HG03097 (cell line): ENCODE data around the gene SLC7A8.
"Not testable (repeated sequence)": the region's sequence is repeated elsewhere in the genome, so short reads cannot be mapped to it uniquely, and the experiment has no call there.

Experiments used
- ATAC-seq: cut with Tn5 transposase; IDR thresholded peaks from one replicate; pipeline ENCODE4 v1.9.1; 2021; ENCODE audit not compliant: unreplicated experiment, low FRiP score

Gene SLC7A8

DNA sequence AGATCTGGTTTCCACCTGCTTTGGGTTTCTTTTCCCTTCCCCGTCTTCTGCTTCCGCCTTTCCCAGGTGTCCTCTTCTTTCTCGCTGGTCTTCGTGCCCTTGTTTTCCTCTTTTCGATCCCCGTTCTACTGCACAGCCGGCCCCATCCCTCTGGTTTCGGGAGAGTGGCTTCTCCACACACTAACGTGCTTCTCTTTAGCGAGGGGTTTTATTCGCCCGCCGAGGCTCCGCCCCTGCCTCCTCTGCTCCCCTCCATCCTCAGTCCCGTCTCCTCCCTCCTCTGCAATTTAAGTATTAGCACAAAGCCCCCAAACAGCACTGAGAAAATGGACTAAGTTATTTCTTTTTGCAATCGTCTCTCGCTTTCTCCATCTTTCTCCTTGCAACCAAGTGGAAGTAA, at the start of gene SLC7A8:
SLC7A8 (minus strand) TSS at position 182 of the 400 bp plus-strand sequence. CDS start 746 bp downstream, outside the sequence.
- ATAC-seq, result no peak

DNA sequence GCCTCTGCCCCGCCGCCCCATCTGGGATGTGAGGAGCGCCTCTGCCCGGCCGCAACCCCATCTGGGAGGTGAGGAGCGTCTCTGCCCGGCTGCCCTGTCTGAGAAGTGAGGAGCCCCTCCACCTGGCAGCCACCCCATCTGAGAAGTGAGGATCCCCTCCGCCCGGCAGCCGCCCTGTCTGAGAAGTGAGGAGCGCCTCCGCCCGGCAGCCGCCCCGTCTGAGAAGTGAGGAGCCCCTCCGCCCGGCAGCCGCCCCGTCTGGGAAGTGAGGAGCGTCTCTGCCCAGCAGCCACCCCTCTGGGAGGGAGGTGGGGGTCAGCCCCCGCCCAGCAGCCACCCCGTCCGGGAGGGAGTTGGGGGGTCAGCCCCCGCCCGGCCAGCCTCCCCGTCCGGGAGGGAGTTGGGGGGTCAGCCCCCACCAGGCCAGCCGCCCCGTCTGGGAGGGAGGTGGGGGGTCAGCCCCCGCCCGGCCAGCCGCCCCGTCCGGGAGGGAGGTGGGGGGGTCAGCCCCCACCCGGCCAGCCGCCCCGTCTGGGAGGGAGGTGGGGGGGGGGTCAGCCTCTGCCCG, 48.9 kb upstream of the SLC7A8 start:
- ATAC-seq, result not testable (repeated sequence)

DNA sequence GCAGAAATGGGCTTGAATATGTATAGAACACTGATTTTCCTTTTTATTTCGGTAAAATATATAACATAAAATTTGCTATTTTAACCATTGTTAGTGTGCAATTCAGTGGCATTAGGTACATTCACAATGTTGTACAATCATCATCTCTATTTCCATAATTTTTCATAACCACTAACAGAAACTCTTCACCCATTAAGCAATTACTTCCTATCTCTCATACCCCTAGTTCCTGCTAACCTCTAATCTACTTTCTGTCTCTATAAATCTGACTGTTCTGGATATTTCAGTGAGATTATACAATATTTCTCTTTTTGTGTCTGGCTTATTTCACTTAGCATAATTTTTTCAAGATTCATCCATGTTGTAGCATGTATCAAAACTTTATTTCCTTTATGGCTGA, 45.4 kb upstream of the SLC7A8 start:
- no peak for ATAC-seq

DNA sequence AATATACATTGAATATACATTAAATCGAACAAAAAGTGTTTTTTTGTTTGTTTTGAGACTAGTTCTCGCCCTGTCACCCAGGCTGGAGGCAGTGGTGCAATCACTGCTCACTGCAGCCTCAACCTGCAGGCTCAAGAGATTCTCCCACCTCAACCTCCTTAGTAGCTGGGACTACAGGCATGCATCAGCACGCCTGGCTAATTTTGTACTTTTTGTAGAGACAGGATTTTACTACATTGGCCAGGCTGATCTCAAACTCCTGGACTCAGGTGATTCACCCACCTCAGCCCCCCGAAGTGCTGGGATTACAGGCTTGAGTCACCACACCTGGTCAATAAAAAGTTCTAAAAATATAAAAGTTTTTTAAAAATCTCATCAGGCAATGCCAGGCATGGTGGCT, 44.1 kb upstream of the SLC7A8 start:
- no peak for ATAC-seq

DNA sequence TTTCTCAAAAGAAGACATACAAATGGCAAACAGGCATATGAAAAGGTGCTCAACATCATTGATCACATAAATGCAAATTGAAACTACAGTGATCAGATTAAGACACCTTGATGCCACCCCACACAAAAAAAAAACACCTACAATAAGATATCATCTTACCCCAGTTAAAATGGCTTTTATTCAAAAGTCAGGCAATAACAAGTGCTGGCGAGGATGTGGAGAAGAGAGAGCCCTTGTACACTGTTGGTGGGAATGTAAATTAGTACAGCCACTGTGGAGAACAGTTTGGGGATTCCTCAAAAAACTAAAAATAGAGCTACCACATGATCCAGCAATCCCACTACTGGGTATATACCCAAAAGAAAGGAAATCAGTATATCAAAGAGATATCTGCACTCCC, 41.5 kb upstream of the SLC7A8 start:
- not testable (repeated sequence) for ATAC-seq

DNA sequence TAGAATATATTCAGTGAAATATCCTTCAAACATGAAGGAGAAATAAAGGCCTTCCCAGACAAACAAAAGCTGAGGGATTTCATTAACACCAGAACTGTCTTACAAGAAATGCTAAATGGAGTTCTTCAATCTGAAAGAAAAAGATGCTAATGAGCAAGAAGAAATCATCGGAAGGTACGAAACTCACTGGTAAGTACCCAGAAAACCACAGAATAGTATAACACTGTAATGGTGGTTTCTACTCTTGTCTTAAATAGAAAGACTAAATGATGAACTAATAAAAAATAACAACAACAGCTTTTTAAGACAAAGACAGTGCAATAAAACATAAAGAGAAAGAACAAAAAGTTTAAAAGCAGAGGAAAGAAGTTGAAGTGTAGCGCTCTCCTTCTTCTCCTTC, 35.6 kb upstream of the SLC7A8 start:
- ATAC-seq, result no peak

DNA sequence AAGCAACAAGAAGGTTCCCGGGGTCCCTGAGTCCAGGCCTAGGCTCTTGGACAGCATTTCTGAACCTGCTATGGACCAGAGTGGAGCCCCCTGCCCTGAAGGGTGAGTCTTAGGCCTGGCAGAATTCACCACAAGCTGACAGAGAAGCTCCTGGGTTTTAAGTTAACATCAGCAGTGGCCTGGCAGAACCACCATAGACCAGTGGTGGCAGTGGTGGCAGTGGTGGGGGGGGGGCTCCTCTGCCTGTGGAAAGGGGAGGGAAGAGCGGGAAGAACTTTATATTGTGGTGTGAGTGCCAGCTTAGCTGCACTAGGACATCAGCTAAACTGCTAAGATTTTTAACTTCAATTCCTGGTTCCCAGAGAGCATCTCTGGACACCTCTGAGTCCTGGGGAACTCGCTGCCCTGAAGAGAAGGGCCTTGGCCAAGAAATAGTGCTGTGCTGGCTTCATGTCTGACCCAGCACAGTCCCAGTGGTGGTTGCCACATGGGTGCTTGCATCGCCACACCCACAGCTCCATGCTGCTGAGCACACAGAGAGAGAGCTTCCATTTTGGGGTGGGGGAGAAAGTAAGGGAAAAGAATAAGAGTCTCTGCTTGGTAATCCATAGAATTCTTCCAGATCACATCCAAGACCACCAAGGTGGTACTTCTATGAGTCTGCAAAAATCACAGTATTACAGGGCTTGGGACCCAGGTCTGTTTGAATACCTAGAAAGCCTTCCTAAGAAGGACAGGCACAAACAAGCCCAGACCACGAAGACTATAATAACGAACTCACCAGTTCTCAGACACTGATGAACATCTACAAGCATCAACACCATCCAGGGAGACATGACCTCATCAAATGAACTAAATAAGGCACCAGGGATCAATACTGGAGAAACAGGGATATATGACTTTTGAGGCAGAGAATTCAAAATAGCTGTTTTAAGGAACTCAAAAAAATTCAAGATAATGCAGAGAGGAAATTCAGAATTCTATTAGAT, 33.9 kb upstream of the SLC7A8 start:
- no peak for ATAC-seq

DNA sequence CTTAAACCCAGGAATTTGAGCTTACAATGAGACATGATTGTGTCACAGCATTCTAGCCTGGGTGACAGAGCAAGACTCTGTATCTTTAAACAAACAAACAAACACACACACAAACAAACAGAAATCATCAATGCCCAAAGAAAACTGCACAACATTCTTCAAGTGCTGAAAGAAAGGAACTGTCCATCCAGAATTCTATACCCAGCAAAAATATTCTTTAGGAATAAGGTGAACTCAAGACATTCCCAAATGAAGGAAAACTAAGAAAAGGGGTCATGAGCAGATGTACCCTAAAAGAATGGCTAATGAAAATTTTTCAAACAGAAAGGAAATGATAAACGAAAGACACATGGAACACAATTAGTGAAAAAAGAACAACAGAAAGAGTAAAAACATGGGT, 32.0 kb upstream of the SLC7A8 start:
- ATAC-seq, result no peak

DNA sequence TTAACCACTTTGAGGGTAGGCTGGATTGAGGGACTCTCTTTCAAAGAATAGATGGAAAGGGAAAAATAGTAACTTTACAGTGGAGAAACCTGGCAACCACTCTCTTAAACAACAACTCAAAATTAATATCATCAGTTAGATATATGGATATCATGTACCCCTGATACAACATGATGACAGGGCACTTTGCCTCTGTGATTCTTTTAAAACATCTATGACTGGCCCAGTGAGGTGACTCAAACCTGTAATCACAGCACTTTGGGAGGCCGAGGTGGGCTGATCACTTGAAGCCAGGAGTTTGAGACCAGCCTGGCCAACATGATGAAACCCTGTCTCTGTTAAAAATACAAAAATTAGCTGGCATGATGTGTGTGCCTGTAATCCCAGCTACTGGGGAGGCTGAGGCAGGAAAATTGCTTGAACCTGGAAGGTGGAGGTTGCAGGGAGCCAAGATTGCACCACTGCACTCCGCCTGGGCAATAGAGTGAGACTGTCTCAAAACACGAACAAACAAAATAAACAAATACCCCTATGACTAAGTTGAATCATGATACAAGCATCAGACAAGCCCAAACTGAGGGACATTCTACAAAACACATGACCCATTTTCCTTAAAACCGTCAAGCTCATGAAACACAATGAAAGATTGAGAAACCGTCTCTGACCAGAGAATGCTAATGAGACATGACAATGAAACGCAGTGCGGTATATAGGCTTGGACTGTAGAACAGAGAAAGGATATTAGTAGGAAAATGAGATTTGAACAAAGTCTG, 26.4 kb upstream of the SLC7A8 start:
- ATAC-seq, result no peak

DNA sequence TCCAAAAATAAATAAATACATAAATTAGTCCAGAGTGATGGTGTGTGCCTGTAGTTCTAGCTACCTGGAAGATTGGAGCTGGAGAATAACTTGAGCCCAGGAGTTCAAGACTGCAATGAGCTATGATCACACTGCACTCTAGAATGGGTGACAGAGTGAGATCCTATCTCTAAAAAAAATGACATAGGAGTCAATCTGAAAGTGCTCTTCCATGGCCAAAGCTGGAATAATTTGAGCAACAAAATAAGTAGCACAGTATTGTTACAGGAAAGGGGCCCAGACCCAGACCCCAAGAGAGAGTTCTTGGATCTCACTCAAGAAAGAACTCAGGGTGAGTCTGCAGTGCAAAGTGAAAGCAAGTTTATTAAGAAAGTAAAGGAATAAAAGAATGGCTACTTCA, 24.9 kb upstream of the SLC7A8 start:
- ATAC-seq, result no peak

DNA sequence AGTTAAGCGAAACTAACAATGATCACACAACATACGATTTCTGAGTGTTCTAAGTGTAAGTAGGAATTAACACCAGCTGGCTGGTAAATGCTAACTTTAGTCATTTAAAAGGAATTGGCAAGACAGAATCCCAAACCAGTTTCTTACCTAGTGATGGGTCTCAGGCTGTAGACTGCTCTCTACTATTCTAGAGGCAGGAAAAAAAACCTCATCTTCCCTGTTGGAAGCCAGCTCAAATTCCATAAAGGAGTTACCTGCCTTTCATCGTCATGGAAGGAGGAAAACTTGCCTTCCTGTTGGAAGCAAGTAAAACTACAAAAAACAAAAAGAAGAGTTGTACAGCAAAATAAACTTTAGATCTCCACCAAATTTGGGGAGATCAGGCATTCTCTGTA, 23.7 kb upstream of the SLC7A8 start:
- no peak for ATAC-seq

DNA sequence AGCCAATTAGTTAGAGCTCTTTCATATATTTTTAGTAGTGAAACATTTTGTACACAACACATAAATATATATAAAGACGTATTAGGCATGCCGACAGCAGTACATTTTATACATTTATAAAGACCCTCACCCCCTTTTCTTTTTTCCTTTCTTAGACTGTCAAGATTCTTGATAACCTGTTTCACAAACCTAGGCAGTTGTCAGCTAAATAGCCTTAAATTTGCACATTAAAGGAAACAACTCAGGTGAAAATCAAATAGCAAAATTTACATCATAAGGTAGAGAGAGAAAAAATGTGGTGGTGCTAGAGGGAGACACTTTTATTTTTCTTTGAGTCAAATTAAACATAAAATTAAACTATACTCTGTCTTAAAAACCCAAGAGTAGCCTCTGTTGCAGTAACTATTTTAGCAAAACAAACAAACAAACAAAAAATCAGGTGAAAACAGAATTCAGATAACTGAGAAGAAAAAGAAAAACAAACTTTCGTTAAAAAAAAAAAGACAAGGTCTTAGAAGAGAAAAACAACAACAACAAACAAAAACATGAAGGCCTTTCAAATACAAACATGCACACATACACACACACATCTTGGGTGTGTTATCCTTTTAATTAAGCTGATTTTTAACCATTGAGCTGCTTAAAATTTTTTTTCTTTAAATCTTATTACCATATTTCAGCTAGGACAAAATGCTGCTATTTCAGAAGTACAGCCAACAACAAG, 23.1 kb upstream of the SLC7A8 start:
- ATAC-seq, result no peak

DNA sequence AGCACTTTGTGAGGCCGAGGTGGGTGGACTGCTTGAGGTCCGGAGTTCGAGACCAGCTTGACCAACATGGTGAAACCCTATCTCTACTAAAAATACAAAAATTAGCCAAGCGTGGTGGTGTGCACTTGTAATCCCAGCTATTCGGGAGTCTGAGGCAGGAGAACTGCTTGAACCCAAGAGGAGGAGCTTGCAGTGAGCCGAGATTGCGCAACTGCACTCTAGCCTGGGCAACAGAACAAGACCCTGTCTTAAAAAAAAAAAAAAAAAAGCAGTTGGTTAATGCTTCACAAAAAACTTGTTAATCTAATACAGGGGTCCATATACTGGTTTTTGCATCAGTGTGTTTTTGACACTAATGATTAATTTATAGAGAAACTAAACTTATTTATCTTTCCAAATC, 18.5 kb upstream of the SLC7A8 start:
- no peak for ATAC-seq

DNA sequence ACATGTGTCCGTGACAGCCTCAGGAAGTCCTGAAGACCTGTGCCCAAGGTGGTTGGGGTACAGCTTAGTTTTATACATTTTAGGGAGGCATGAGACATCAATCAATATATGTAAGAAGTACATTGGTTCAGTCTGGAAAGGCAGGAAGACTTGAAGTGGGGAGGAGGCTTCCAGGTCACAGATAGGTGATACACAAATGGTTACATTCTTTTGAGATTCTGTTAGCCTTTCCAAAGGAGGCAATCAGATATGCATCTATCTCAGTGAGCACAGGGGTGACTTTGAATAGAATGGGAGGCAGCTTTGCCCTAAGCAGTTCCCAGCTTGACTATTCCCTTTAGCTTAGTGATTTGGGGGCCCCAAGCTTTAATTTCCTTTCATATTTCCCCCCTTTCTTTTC, 15.7 kb upstream of the SLC7A8 start:
- not testable (repeated sequence) for ATAC-seq

DNA sequence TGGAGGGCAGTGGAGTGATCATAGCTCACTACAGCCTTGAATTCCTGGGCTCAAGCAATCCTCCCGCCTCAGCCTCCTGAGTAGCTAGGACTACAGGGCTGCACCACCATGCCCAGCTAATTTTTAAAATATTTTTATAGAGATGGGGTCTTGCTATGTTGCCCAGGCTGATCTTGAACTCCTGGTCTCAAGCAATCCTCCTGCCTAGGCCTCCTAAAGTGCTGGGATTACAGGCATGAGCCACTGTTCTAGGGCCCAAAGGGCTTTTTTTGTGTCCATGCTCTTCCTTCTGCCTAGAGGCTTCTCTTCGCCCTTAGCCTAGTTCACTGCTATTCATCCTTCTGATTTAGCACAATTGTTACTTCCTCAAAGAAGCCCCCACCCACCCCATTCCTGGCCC, 13.0 kb upstream of the SLC7A8 start:
- not testable (repeated sequence) for ATAC-seq

DNA sequence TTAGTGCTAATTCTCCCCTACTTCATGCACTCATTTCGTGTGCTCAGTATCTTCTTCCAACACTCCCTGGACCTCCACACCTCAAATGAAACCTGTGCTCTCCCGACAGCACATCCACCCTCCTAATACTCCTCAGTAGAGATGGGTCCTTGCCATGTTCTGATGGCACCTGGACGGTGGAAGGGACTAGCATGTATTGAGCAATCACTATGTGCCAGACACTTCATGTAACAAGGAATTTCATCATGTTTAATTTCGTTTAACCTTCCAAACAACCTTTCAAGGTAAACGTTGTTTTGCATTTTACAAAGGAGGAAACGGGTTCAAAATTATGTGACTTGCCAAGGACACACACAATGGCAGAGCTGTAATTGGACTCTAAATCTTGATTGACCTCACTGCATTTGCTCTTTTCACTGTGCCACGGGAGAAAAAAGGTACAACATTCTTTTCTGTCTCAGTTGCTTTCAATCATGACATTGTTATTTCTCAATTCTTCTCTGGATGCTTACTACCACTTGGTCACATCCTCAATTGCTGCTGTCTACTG, 12.2 kb upstream of the SLC7A8 start:
- no peak for ATAC-seq

DNA sequence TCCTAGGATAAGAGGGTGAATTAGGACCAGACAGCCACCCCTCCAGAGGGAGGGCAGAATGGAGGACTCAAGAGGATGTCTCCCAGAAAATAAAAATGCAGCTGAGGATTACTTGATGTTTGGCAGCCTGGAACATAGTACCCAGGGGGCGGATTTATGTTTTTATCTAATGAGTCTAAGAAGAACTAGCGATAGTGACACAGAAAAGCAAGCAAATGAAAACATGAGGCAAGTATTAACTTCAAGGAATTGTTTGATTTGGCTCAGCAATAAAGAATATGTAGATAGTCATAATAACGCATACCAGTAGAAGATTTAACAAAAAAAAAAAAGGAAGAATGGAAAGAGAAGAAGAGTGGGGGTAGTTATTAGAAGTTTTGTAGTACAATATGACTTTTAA, 10.0 kb upstream of the SLC7A8 start:
- no peak for ATAC-seq

DNA sequence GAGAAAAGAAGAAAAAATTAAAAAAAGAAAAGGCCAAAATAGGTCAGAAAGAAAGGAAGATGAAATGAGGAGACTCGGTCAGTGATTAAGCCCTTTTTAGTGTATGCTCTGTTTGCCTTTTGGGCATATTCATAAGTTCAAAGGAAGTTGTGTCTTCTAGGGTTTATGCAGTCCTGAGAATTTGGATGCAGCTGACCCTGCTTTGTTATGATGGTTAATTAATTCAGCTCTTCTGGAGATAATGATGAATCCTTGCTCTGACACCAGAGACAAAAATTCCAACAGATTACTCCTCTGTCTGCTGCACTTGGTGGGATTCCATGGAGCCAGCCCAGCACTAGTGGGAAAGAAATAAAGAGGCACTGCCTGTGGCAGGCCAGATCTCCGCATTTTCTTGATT, 4.5 kb upstream of the SLC7A8 start:
- ATAC-seq, result no peak

DNA sequence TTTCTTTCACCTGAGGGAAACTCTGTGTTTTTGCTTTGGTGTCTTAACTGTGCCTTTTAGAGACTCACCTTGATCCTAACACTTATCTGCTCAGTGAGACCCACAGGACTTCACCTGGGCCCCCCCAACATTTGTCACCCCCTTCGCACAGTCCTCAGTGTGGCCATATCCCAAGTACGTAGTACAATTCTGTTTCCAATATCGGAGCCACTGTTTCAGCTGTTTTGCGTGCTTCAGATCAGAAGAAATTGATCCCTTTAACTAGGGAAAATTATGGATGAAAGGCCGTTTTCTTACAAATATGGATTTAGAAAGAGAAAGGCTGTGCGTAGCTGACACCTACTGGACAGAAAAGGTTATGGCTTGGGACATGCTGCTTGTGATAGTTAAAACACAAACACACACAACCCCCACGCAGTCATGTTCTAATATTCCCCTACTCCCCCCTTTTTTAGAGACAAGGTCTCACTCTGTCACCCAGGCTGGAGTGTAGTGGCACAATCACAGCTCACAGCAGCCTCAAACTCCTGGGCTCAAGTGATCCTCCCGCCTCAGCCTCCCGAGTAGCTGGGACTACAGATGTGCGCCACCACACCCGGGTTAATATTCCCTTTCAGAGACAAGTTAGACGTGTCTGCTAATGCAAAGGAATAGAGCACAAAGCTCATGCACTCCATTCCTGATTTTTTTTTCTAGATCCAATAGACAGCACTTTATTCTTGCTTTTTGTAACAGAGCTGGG, 3.6 kb upstream of the SLC7A8 start:
- ATAC-seq, result no peak

DNA sequence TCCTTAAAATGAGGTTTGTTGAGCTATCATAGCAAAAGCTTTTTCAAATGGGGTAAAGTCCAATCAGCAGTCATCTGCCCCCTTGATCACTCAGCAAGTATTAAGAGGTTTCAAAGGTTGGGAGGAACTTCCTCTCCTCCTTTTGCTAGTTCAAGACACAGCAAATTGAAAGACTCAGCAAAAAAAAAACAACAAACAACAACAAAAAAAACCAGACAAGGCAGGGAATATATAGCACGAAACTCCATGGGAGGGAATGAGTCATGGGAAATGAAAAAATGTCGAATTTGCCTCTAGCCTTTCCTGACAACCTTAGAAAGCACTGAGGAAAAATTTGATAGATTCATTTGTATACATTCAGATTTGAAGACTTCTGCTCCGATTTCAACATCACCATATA, 1.6 kb upstream of the SLC7A8 start:
- no peak for ATAC-seq
